Activated naive CD8-positive, alpha-beta T cell treated with anti-CD3 and anti-CD28 coated beads, Interleukin-2, amount 50 U/mL, for 16 hours (primary cell): ENCODE data around the gene DOP1B.
"Not testable (repeated sequence)": the region's sequence is repeated elsewhere in the genome, so short reads cannot be mapped to it uniquely, and the experiment has no call there.

ENCODE experiments used
- DNase-seq: peaks from one replicate; pipeline ENCODE4 v3.0.0-alpha.2; 2020; ENCODE audit warnings: low read depth, low spot score

Gene DOP1B

GRCh38 chr21:36135391-36136102, 21.1 kb upstream of the DOP1B start:
- DNase-seq = no peak

DNA sequence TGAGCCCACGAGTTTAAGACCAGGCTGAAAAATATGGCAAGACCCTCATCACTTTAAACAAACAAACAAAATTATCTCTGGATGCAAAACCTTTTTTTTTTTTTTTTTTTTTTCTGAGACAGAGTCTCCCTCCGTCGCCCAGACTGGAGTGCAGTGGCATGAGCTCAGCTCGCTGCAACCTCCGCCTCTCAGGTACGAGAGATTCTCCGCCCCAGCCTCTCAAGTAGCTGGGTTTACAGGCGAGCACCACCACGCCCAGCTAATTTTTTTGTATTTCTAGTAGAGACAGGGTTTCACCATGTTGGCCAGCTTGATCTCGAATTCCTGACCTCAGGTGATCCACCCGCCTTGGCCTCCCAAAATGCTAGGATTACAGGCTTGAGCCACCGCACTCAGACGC, 16.8 kb upstream of the DOP1B start:
- not testable (repeated sequence) for DNase-seq

- peak; percentile 68 for DNase-seq
Measured at GRCh38 chr21:36141513-36141925, 15.1 kb upstream of the DOP1B start.

- not testable (repeated sequence) for DNase-seq
Measured at GRCh38 chr21:36144233-36144632, 12.4 kb upstream of the DOP1B start.

DNA sequence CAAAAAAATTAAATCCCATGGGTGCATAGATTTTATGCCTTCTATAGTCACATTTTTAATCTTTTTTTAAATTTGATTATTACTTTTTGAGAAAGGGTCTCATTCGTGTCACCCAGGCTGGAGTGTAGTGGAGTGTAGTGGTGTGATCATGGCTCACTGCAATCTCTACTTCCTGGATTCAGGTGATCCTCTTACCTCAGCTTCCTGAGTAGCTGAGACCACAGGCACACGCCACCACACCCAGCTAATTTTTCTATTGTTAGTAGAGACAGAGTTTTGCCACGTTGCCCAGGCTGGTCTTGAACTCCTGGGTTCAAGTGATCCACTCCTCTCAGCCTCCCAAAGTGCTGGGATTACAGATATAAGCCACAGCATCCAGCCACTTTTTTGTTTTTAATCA, 11.4 kb upstream of the DOP1B start:
- no peak for DNase-seq

DNA sequence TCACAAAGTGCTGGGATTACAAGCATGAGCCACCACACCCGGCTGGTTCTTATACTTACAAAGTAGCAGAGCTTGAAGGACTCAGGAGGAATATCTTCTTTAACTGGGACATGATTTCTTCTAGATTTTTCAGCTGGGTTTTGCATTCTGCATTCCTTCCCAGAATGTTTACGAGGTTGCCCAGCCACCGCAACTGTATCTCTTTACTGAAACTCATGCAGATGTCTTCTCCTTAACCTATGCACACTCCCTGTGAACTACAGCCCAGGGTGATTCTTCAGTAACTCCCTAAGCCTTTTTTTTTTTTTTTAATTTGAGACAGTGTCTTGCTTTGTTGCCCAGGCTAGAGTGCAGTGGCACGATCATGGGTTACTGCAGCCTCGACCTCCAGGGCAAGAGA, 8.7 kb upstream of the DOP1B start:
- DNase-seq = no peak

DNA sequence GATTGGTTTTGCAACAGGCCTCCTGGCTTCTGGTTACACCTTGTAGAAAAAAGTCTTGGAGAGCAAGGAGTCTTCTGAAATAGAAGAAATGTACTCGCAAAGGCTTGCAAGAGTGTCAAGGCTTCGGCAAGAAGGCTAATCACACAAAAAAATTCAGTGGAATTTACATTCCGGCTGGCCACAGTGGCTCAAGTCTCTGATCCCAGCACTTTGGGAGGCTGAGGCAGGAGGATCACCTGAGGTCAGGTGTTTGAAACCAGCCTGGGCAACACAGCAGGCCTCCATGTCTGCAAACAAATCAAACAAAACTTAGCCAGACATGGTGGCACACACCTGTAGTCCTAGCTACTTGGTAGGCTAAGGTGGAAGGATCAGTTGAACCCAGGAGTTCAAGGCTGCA, 7.7 kb upstream of the DOP1B start:
- DNase-seq = no peak

GRCh38 chr21:36149788-36150711, 6.6 kb upstream of the DOP1B start:
- no peak for DNase-seq

DNA sequence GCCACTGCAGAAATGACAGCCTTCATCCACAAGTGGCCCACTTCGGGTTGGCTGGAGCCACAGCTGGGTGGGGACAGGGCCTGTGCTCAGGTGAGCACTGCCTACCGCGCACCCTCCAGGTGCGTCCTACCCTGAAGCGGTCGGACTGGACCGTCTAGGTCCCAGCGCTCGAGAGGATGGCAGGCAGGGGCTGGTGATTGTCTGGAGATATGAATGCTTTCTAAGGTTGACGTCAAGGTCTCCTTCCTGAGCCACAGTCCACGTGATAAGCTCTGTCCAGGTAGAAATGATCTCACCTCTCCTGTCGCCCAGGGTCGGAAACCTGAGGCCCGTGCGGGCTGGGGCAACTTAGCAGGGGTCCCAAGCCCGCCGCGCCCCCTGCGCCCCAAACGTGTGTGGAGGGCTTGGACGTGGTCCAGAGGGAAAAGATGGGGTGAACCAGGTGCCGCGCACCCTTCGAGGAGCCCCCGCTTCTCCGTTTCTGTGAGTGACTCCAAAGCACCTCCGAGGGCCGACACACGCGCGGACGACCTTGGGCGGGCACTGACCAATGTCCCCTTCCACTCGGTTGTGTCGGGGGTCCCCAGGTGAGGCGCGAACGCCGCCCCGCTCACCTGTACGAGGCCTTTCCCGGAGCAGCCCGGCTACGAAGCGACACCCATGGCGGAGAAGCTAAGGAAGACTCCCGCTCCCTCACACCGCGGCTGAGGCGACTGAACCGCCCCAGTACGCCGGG, 853 bp upstream of the DOP1B start:
- no peak for DNase-seq

- DNase-seq = peak; percentile 98
Measured at GRCh38 chr21:36156339-36156814, 247 bp upstream of the DOP1B start.

- DNase-seq = no peak
Measured at GRCh38 chr21:36159356-36159921, 2.8 kb downstream of the DOP1B start.

DNA sequence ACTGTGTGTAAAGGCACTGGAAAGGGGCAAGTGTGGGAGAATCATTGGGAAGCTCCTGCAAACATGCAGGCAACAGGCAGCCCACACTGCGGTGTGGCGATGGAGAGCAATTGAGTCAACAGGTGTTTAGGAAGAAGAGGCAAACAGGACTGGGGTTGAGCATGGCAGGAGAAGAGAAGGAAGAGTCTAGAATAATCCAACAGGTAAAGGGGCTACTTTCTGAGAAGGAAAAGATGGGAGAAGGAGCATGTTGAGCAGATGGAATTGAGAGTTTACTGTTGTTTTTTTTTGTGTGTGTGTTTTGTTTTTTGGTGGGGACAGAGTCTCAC, 4.2 kb downstream of the DOP1B start:
- no peak for DNase-seq

DNA sequence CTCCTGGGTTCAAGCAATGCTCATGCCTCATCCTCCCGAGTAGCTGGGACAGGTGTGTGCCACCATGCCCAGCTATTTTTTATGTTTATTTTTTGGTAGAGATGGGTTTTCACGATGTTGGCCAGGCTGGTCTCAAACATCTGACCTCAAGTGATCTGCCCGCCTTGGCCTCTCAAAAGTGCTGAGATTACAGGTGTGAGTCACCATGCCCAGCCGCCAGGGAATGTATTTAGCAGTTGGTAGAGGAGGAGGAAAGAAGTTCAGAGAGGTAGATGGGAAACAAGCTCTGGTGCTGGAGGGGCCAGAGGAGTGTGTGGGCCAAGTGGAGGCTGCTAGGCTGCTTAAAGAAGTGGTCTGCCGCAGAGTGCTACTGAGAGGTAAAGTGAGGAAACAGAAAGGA, 6.0 kb downstream of the DOP1B start:
- no peak for DNase-seq

- no peak for DNase-seq
Measured at GRCh38 chr21:36163750-36164741, 7.4 kb downstream of the DOP1B start.

DNA sequence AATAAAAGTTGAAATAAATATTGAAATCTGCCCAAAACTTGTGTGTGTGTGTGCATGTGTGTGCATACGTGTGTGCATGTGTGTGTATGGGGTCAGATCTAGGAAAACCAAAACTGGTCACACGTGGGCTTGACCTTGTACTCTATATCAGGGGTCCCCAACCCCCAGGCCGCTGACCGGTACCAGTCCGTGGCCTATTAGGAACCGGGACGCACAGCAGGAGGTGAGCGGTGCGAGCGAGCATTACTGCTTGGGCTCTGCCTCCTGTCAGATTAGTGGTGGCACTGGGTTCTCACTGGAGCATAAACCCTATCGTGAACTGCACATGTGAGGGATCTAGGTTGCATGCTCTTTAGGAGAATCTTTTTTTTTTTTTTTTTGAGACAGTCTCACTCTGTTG, 8.7 kb downstream of the DOP1B start:
- no peak for DNase-seq

GRCh38 chr21:36166705-36167104, 10.1 kb downstream of the DOP1B start:
- no peak for DNase-seq

GRCh38 chr21:36167541-36167940, 10.9 kb downstream of the DOP1B start:
- no peak for DNase-seq

GRCh38 chr21:36169470-36170128, 13.0 kb downstream of the DOP1B start:
- DNase-seq = no peak

DNA sequence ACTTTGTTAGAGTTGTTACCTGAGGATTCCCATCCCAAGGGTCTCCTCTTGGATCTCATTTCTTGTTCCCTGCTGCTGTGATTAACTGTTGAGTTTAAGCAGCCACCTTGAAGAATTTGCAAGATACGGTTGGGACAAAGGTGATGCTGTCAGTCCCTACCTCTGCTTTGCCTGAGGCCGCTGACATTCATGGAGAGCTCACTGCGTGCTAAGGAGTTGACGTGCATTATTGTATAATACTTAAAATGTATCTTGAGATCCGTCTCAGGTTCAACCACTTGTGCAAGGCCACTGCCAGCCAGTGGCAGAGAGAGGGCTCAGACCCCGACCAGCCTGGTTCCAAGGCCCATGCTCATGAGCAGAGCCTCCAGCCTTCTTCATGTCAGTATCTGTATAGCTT, 14.2 kb downstream of the DOP1B start:
- DNase-seq = no peak

DNA sequence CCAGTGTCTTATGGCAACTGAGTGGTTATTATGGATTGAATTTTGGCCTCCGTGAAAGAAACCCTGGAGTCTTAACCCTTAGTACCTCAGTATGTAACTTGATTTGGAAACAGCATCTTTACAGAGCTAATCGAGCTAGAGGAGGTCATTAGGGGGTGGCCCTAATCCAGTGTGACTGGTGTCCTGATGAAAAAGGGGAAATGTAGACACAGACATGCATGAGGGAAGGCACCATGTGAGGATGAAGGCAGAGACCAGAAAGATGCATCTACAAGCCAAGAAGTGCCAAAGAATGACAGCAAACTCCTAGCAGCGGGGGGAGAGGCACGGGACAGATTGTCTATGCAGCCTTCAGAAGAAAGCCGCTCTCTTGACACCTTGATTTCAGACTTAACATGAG, 14.7 kb downstream of the DOP1B start:
- no peak for DNase-seq
